Sigmoid colon (tissue), 7 donors: ENCODE data around the gene COL4A1. TPM values are rescaled to one million over a fixed set of nuclear protein-coding genes. Genes with fewer than 3 reads are reported as not detected.
A peak's percentile ranks its signal among the peaks of the same experiment; 100 is the strongest.

ENCODE experiments used
- DNase-seq: peaks from one replicate; pipeline ENCODE4 v3.0.0-alpha.2; 2019
- H3K27ac ChIP-seq, 4 donors: fragments of 200-600 bp; sonication (generic); one replicate each; pipeline ENCODE4 v1.5.1; 2016 to 2019; ENCODE audit warnings: mild to moderate bottlenecking in 1 of 4
- H3K27me3 ChIP-seq, 3 donors: fragments of 200-600 bp; sonication (generic); one replicate each; pipeline ENCODE4 v1.5.1; 2019; ENCODE audit warnings: mild to moderate bottlenecking in 1 of 3
- H3K36me3 ChIP-seq, 4 donors: fragments of 200-600 bp; sonication (generic); one replicate each; pipeline ENCODE4 v1.5.1; 2016 to 2019
- H3K4me1 ChIP-seq, 4 donors: fragments of 200-600 bp; sonication (generic); one replicate each; pipeline ENCODE4 v1.5.1; 2017 to 2019
- H3K4me3 ChIP-seq, 4 donors: fragments of 200-600 bp; sonication (generic); one replicate each; pipeline ENCODE4 v1.5.1; 2017 to 2019; ENCODE audit warnings: mild to moderate bottlenecking in 2 of 4, moderate library complexity in 1 of 4
- H3K9me3 ChIP-seq, 4 donors: fragments of 200-600 bp in 3 of 4; sonication (generic) in 3 of 4; one replicate each; pipeline versions ENCODE4 v1.5.1 to v1.6.1; 2013 to 2019
- CTCF ChIP-seq, 4 experiments: fragments of 450-650 bp in 3 of 4; fragments of 200-600 bp in 1 of 4; IDR thresholded peaks; one replicate each; pipeline ENCODE4 v1.5.1; 2016 to 2019; ENCODE audit warnings: antibody characterized with exemption in 4 of 4, mild to moderate bottlenecking in 3 of 4, moderate library complexity in 2 of 4
- EP300 ChIP-seq, 4 donors: sonication (generic); formaldehyde crosslinking; IDR thresholded peaks; one replicate each; pipeline ENCODE4 v1.6.1; 2017; ENCODE audit warnings: antibody characterized with exemption in 4 of 4
- POLR2A ChIP-seq, 2 donors: fragments of 450-650 bp; IDR thresholded peaks; one replicate each; pipeline ENCODE4 v1.6.1; 2016; ENCODE audit warnings: antibody characterized with exemption in 2 of 2, mild to moderate bottlenecking in 2 of 2, moderate library complexity in 2 of 2
- POLR2AphosphoS5 ChIP-seq, 4 donors: sonication (generic); formaldehyde crosslinking; IDR thresholded peaks; one replicate each; pipeline ENCODE4 v1.6.1; 2017; ENCODE audit warnings: antibody characterized with exemption in 4 of 4
- WGBS, 2 donors: extraction: QIAGEN DNeasy Blood & Tissue Kit; methylation state at CpG; one replicate each; pipeline ENCODE4 v1.1.7; 2013; 5-methylcytosine and 5-hydroxymethylcytosine counted together
- intact Hi-C: fragments of 100-400 bp; cut with DNase I; formaldehyde crosslinking; loops from one replicate; pipeline ENCODE4 v1.15.1; 2023
- polyA plus RNA-seq, 3 donors: library from polyadenylated mRNA; stranded (reverse); fragments of 200-250 nt; gene quantifications; one replicate each; pipeline ENCODE4 v1.2.3, GENCODE V29; 2013
- total RNA-seq, 4 donors: library from RNA; depleted of rRNA; stranded (reverse); fragments of >200 nt; gene quantifications; one replicate each; pipeline ENCODE4 v1.1.0, GENCODE V29; 2016
- donor health status: healthy with polysubstance abuse.
- donor health status: Bipolar disorder and iron deficiency.
- donor health status: healthy.

Gene COL4A1
- total and polyA plus RNA-seq, 7 donors: 9.2 to 598 (median 235) TPM

DNA sequence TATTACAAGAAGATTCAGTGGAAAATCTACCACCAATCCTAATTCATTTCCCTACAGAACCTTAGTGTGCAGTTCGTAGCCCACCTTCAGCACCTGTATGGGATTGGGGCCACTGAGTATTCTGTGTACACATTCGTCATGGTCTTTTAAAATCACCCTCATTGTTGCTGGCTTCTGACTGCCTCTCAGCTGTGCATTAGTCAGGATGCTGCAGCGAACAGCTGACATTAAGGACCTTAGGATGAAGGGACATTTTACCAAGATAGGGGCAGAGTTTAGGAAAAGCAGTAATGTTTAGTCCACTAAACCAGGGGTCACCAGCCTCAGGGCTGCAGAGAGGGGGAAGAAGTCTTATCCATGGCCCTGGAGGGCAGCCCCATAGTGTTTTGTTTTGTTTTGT lies 176.5 kb downstream of the COL4A1 start:
- no peak for TF ChIP-seq CTCF (IDR thresholded peaks at IDR 0.05)
- 76 to 87% methylated on average over 3 of the region's 3 CpGs for WGBS, 2 donors
- DNase-seq: no peak

GRCh38 chr13:110129539-110130186 lies 177.3 kb downstream of the COL4A1 start:
- H3K27ac ChIP-seq: no peak overlapping the region
- intact Hi-C loops: no loop called here
- DNase-seq: no peak
- no peak for TF ChIP-seq POLR2A (IDR thresholded peaks at IDR 0.05)
- no peak for TF ChIP-seq CTCF (IDR thresholded peaks at IDR 0.05)
- no peak for TF ChIP-seq EP300 (IDR thresholded peaks at IDR 0.05)
- no peak for TF ChIP-seq POLR2AphosphoS5 (IDR thresholded peaks at IDR 0.05)
- H3K36me3 ChIP-seq: no peaks in the 10 kb centered on the region
- no peaks in the 10 kb centered on the region for H3K9me3 ChIP-seq
- H3K4me1 ChIP-seq: peaks cover 0 to 20% (median 17%) of the 10 kb centered on the region in 4 donors
- H3K4me3 ChIP-seq: no peak overlapping the region
- 88 to 90% methylated on average over 14 of the region's 14 CpGs for WGBS, 2 donors
- H3K27me3 ChIP-seq: no peaks in the 10 kb centered on the region

More for the DNA sequence above, 176.5 kb downstream of the COL4A1 start:
- Histone ChIP-seq H3K4me1 (peaks cover 0 to 20% (median 17%) of the 10 kb centered on the region in 4 donors), H3K4me3 (no peak overlapping the region), H3K9me3 (no peaks in the 10 kb centered on the region), H3K27me3 (no peaks in the 10 kb centered on the region), H3K36me3 (no peaks in the 10 kb centered on the region), H3K27ac (no peak overlapping the region)
- intact Hi-C loops: no loop called here

GRCh38 chr13:110129076-110129475 lies 177.9 kb downstream of the COL4A1 start:
- H3K9me3 ChIP-seq: no peaks in the 10 kb centered on the region
- intact Hi-C loops: no loop called here
- no peak for TF ChIP-seq EP300 (IDR thresholded peaks at IDR 0.05)
- TF ChIP-seq CTCF (IDR thresholded peaks at IDR 0.05): no peak
- no peak for TF ChIP-seq POLR2AphosphoS5 (IDR thresholded peaks at IDR 0.05)
- TF ChIP-seq POLR2A (IDR thresholded peaks at IDR 0.05): no peak
- H3K27me3 ChIP-seq: no peaks in the 10 kb centered on the region
- no peaks in the 10 kb centered on the region for H3K36me3 ChIP-seq
- no peak overlapping the region for H3K4me3 ChIP-seq
- peak; percentile 60 for DNase-seq
- 81 to 90% methylated on average over 17 of the region's 17 CpGs for WGBS, 2 donors
- peak overlapping the region in 1 of 4 donors; percentile 10 for H3K27ac ChIP-seq
- peaks cover 0 to 20% (median 17%) of the 10 kb centered on the region in 4 donors for H3K4me1 ChIP-seq

GRCh38 chr13:110128546-110128945 lies 178.4 kb downstream of the COL4A1 start:
- no peaks in the 10 kb centered on the region for H3K9me3 ChIP-seq
- intact Hi-C loops: no loop called here
- DNase-seq: no peak
- H3K4me1 ChIP-seq: peaks cover 0 to 20% (median 17%) of the 10 kb centered on the region in 4 donors
- 64 to 73% methylated on average over 8 of the region's 8 CpGs for whole genome bisulfite sequencing, 2 donors
- no peak overlapping the region for H3K4me3 ChIP-seq
- no peak for TF ChIP-seq POLR2A (IDR thresholded peaks at IDR 0.05)
- TF ChIP-seq POLR2AphosphoS5 (IDR thresholded peaks at IDR 0.05): no peak
- TF ChIP-seq CTCF (IDR thresholded peaks at IDR 0.05): no peak
- no peak for TF ChIP-seq EP300 (IDR thresholded peaks at IDR 0.05)
- H3K27ac ChIP-seq: peak overlapping the region in 1 of 4 donors; percentile 10
- H3K36me3 ChIP-seq: no peaks in the 10 kb centered on the region
- no peaks in the 10 kb centered on the region for H3K27me3 ChIP-seq
